HG02870 (cell line): ENCODE data around the gene RAPSN.

Source experiments
- ATAC-seq: cut with Tn5 transposase; IDR thresholded peaks from one replicate; pipeline ENCODE4 v1.9.1; 2021; ENCODE audit warnings: mild to moderate bottlenecking, moderate library complexity; ENCODE audit not compliant: unreplicated experiment

Gene RAPSN

GRCh38 chr11:47391711-47392432 lies 57.1 kb downstream of the RAPSN start:
- no peak for ATAC-seq

GRCh38 chr11:47391077-47391583 lies 57.8 kb downstream of the RAPSN start:
- no peak for ATAC-seq

- ATAC-seq: no peak
These were observed 58.5 kb downstream of the RAPSN start for GRCh38 chr11:47390422-47390760.

- ATAC-seq: no peak
These were observed 59.1 kb downstream of the RAPSN start for GRCh38 chr11:47389577-47390421.

- ATAC-seq: no peak
These were observed 60.0 kb downstream of the RAPSN start for GRCh38 chr11:47388697-47389576.

GRCh38 chr11:47387944-47388696 lies 60.8 kb downstream of the RAPSN start:
- ATAC-seq: no peak
